ENCODE results near the gene ADIPOQ.
"Not testable (repeated sequence)": the region's sequence is repeated elsewhere in the genome, so short reads cannot be mapped to it uniquely, and the experiment has no call there.

Gene ADIPOQ

GRCh38 chr3:186873796-186874195, 31.3 kb downstream of the ADIPOQ start:
- DNase-seq (ENCODE audit: low read depth): not testable (repeated sequence)

- DNase-seq (ENCODE audit: low read depth): not testable (repeated sequence)
Measured at GRCh38 chr3:186874216-186874615, 31.7 kb downstream of the ADIPOQ start.

GRCh38 chr3:186874841-186875240, 32.3 kb downstream of the ADIPOQ start:
- DNase-seq (ENCODE audit: low read depth): not testable (repeated sequence)

GRCh38 chr3:186875708-186876107, 33.2 kb downstream of the ADIPOQ start:
- no peak for DNase-seq (ENCODE audit: low read depth)

- DNase-seq (ENCODE audit: low read depth): no peak
Measured at GRCh38 chr3:186879781-186880180, 37.3 kb downstream of the ADIPOQ start.

GRCh38 chr3:186880406-186880805, 37.9 kb downstream of the ADIPOQ start:
- DNase-seq (ENCODE audit: low read depth): no peak

GRCh38 chr3:186882150-186882524, 39.6 kb downstream of the ADIPOQ start:
- no peak for DNase-seq (ENCODE audit: low read depth)

- DNase-seq (ENCODE audit: low read depth): peak; percentile 60
Measured at GRCh38 chr3:186882881-186883685, 40.6 kb downstream of the ADIPOQ start.

- DNase-seq (ENCODE audit: low read depth): no peak
Measured at GRCh38 chr3:186883686-186884058, 41.2 kb downstream of the ADIPOQ start.

GRCh38 chr3:186884868-186885267, 42.4 kb downstream of the ADIPOQ start:
- not testable (repeated sequence) for DNase-seq (ENCODE audit: low read depth)

GRCh38 chr3:186886202-186886981, 43.9 kb downstream of the ADIPOQ start:
- no peak for DNase-seq (ENCODE audit: low read depth)

GRCh38 chr3:186887507-186887938, 45.0 kb downstream of the ADIPOQ start:
- not testable (repeated sequence) for DNase-seq (ENCODE audit: low read depth)

- no peak for DNase-seq (ENCODE audit: low read depth)
Measured at GRCh38 chr3:186888569-186888968, 46.1 kb downstream of the ADIPOQ start.

GRCh38 chr3:186889698-186890097, 47.2 kb downstream of the ADIPOQ start:
- not testable (repeated sequence) for DNase-seq (ENCODE audit: low read depth)

GRCh38 chr3:186890911-186891310, 48.4 kb downstream of the ADIPOQ start:
- DNase-seq (ENCODE audit: low read depth): no peak

- not testable (repeated sequence) for DNase-seq (ENCODE audit: low read depth)
Measured at GRCh38 chr3:186893071-186893470, 50.6 kb downstream of the ADIPOQ start.

GRCh38 chr3:186895406-186895805, 52.9 kb downstream of the ADIPOQ start:
- no peak for DNase-seq (ENCODE audit: low read depth)

- no peak for DNase-seq (ENCODE audit: low read depth)
Measured at GRCh38 chr3:186896006-186896405, 53.5 kb downstream of the ADIPOQ start.

- DNase-seq (ENCODE audit: low read depth): no peak
Measured at GRCh38 chr3:186896875-186897274, 54.4 kb downstream of the ADIPOQ start.

GRCh38 chr3:186901135-186901734, 58.7 kb downstream of the ADIPOQ start:
- no peak for DNase-seq (ENCODE audit: low read depth)

- no peak for DNase-seq (ENCODE audit: low read depth)
Measured at GRCh38 chr3:186902154-186902553, 59.6 kb downstream of the ADIPOQ start.

- no peak for DNase-seq (ENCODE audit: low read depth)
Measured at GRCh38 chr3:186902713-186903112, 60.2 kb downstream of the ADIPOQ start.

- DNase-seq (ENCODE audit: low read depth): not testable (repeated sequence)
Measured at GRCh38 chr3:186903676-186904075, 61.2 kb downstream of the ADIPOQ start.

Data from activated T-cell treated with anti-CD3 and anti-CD28 coated beads for 48 hours (primary cell).